GM23338 (cell line): ENCODE results near the gene LCNL1.

Experiments
- CREB1 ChIP-seq: fragments of 250-450 bp; sonication (Bioruptor Pico); IDR thresholded peaks from 2 replicates; pipeline ENCODE4 v1.5.0; 2020; ENCODE audit warnings: low read depth, mild to moderate bottlenecking, moderate library complexity
- CTCF ChIP-seq, 2 experiments: fragments of 200-600 bp in 1 of 2; sonication (generic) in 1 of 2; conservative IDR thresholded peaks; 2 replicates each; pipeline versions ENCODE4 v1.5.1 to v1.6.1; 2016 to 2017; ENCODE audit warnings: antibody characterized with exemption in 2 of 2, low read depth in 2 of 2, mild to moderate bottlenecking in 2 of 2, moderate library complexity in 1 of 2
- ETS1 ChIP-seq: IDR thresholded peaks from 2 replicates; pipeline ENCODE4 v1.6.1; 2016; ENCODE audit warnings: antibody characterized with exemption
- EZH2 ChIP-seq: fragments of 200-600 bp; sonication (generic); IDR thresholded peaks from one replicate; pipeline ENCODE4 v1.8.0; 2017; ENCODE audit warnings: antibody characterized with exemption, mild to moderate bottlenecking, low read depth; ENCODE audit not compliant: unreplicated experiment
- EZH2phosphoT487 ChIP-seq: fragments of 200-600 bp; sonication (generic); IDR thresholded peaks from one replicate; pipeline ENCODE4 v1.8.1; 2018; ENCODE audit warnings: antibody characterized with exemption; ENCODE audit not compliant: unreplicated experiment
- POLR2AphosphoS5 ChIP-seq: IDR thresholded peaks from 2 replicates; pipeline ENCODE4 v1.6.1; 2016; ENCODE audit warnings: antibody characterized with exemption, low read depth
- REST ChIP-seq: IDR thresholded peaks from one replicate; pipeline ENCODE4 v1.6.1; 2018; ENCODE audit warnings: antibody characterized with exemption; ENCODE audit not compliant: unreplicated experiment
- ZNF114 ChIP-seq: fragments of 250-450 bp; sonication (Bioruptor Pico); IDR thresholded peaks from 2 replicates; pipeline ENCODE4 v1.5.0; 2020; ENCODE audit warnings: mild to moderate bottlenecking, moderate library complexity

- TF ChIP-seq CTCF (conservative IDR thresholded peaks at IDR 0.05; ENCODE audit: low read depth in 2 of 2) = no peak
- no peak for TF ChIP-seq REST
- TF ChIP-seq EZH2phosphoT487 = no peak
- no peak for TF ChIP-seq ETS1
- TF ChIP-seq CREB1 (CRISPR knock-in tag) = no peak
- no peak for TF ChIP-seq POLR2AphosphoS5
- no peak for TF ChIP-seq ZNF114 (CRISPR knock-in tag)
- no peak for TF ChIP-seq EZH2
Observed at GRCh38 chr9:137030006-137030405, 47.2 kb downstream of the LCNL1 start.
